WERI-Rb-1 (cell line): ENCODE data around the gene CDK2.

ENCODE experiments used
- DNase-seq: peaks from one replicate; pipeline ENCODE4 v3.0.0-alpha.2; 2020
- H3K27ac ChIP-seq: fragments of 250-450 bp; sonication (Bioruptor Pico); 2 replicates; pipeline ENCODE4 v1.5.1; 2020; ENCODE audit warnings: mild to moderate bottlenecking, moderate library complexity
- H3K27me3 ChIP-seq: fragments of 250-450 bp; sonication (Bioruptor Pico); 2 replicates; pipeline ENCODE4 v1.5.1; 2021; ENCODE audit warnings: mild to moderate bottlenecking, low read depth, moderate library complexity; ENCODE audit not compliant: insufficient read depth, severe bottlenecking
- H3K36me3 ChIP-seq: fragments of 250-450 bp; sonication (Bioruptor Pico); 2 replicates; pipeline ENCODE4 v1.5.1; 2020; ENCODE audit warnings: mild to moderate bottlenecking, moderate library complexity
- H3K4me3 ChIP-seq: 2 replicates; pipeline ENCODE4 v1.5.1; 2011; ENCODE audit warnings: low read depth, mild to moderate bottlenecking, control low read depth, low read length
- H3K9me3 ChIP-seq: fragments of 250-450 bp; sonication (Bioruptor Pico); 2 replicates; pipeline ENCODE4 v1.5.1; 2021; ENCODE audit warnings: mild to moderate bottlenecking, moderate library complexity; ENCODE audit not compliant: severe bottlenecking
- CTCF ChIP-seq: IDR thresholded peaks from 2 replicates; pipeline ENCODE4 v1.5.1; 2011; ENCODE audit warnings: low read depth, mild to moderate bottlenecking, control low read depth, inconsistent platforms, low read length

CDK2 gene

DNA sequence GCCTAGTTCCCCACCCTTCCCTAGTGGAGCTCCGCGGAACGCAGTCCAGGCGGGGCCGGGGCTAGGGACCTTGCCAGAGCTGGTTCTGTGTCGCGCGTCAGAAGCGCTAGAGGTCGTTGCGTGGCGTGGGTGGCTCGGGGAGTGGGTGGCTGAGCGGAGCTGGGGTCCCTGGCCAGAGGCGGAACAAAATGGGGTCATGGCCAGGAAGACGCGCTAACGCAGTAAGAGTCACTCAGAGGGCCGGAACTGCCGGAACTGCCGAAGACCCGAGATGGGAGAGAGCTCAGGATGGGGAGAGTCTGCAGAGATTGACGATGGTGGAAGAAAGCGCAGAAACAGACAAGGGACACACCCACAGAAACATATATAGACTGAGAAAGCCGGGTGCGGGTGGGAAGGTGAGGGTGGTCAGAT lies 30.9 kb upstream of the CDK2 start:
- Histone ChIP-seq H3K27me3 (no peaks in the 10 kb centered on the region), H3K9me3 (no peaks in the 10 kb centered on the region), H3K27ac (no peak overlapping the region), H3K36me3 (no peaks in the 10 kb centered on the region), H3K4me3 (no peak overlapping the region)
- no peak for TF ChIP-seq CTCF
- no peak for DNase-seq

DNA sequence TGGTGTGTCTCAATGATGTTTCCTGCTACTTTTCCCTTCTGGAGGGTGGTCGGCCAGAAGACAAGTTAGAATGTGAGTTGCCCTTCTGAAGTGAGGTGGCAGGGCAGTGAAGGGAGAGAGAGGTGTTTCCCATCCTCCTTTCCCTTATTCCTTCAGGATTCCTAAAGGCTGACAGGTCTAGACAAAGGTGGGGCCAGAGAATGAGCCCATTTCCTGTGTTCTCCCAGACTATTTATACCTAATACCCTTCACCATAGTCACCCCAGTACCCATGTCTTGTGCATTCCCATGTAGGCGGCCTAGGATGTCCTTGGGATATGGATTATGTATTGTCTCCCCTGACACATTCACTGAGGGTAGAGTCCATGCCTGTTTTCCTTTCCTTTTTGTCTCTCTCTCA lies 28.6 kb upstream of the CDK2 start:
- Histone ChIP-seq H3K9me3 (no peaks in the 10 kb centered on the region), H3K27me3 (no peaks in the 10 kb centered on the region), H3K36me3 (no peaks in the 10 kb centered on the region), H3K27ac (no peak overlapping the region), H3K4me3 (no peak overlapping the region)
- no peak for TF ChIP-seq CTCF
- no peak for DNase-seq

DNA sequence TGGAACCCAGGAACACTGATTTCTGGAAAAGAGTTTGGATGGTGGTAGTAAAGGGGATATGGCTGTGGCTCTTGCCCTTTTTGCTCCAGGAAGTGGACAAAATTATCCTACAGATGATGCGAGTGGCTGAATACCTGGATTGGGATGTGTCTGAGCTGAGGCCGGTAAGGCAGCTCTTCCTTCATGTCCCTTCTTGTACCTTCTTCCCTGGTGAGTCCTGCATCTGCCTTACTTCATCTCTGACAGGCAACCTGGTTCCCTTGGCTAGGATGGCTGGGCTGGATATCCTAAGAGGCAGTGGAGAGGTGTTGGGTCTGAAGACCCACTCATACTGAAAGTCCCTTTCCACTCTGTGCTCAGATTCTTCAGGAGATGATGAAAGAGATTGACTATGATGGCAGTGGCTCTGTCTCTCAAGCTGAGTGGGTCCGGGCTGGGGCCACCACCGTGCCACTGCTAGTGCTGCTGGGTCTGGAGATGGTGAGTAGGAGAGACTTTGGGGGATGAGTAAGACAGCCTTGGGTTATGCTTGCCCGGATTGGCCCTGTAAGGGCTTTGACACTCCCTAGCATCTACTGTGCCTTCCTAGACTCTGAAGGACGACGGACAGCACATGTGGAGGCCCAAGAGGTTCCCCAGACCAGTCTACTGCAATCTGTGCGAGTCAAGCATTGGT lies 27.7 kb upstream of the CDK2 start:
- no peak for TF ChIP-seq CTCF
- Histone ChIP-seq H3K27me3 (no peaks in the 10 kb centered on the region), H3K36me3 (no peaks in the 10 kb centered on the region), H3K9me3 (no peaks in the 10 kb centered on the region), H3K27ac (no peak overlapping the region), H3K4me3 (no peak overlapping the region)
- DNase-seq = no peak

DNA sequence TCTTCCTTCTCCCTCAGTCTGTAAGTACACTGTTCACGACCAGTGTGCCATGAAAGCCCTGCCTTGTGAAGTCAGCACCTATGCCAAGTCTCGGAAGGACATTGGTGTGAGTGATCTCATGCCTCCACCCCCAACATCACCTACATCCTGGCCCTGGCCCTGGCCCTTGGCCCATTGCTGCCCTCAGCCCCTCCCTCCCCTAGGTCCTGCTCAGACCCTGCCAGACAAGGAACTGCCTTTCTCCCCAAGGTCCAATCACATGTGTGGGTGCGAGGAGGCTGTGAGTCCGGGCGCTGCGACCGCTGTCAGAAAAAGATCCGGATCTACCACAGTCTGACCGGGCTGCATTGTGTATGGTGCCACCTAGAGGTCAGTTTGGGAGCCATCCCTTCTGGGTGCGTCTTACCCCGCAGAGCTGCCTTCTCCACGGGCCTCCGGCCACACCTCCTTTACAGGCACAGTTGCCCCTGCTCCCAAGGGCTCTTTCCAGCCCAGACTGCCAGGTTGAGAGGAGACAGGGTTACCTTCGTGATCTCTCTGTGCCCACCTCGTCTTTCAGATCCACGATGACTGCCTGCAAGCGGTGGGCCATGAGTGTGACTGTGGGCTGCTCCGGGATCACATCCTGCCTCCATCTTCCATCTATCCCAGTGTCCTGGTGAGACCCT lies 26.4 kb upstream of the CDK2 start:
- DNase-seq = peak; percentile 90
- no peak overlapping the region for H3K4me3 ChIP-seq
- peak; percentile 97 for TF ChIP-seq CTCF
- H3K36me3 ChIP-seq = no peaks in the 10 kb centered on the region
- H3K27ac ChIP-seq = no peak overlapping the region
- no peaks in the 10 kb centered on the region for H3K27me3 ChIP-seq
- H3K9me3 ChIP-seq = no peaks in the 10 kb centered on the region

GRCh38 chr12:55942055-55942454 lies 24.6 kb upstream of the CDK2 start:
- no peak overlapping the region for H3K4me3 ChIP-seq
- no peaks in the 10 kb centered on the region for H3K9me3 ChIP-seq
- no peaks in the 10 kb centered on the region for H3K36me3 ChIP-seq
- no peak overlapping the region for H3K27ac ChIP-seq
- no peaks in the 10 kb centered on the region for H3K27me3 ChIP-seq
- no peak for TF ChIP-seq CTCF
- no peak for DNase-seq
